Breast epithelium (tissue), 3 donors: ENCODE measurements around the gene CKAP4.

Experiments used
- CTCF ChIP-seq, 3 donors: fragments of 450-650 bp; IDR thresholded peaks; one replicate each; pipeline ENCODE4 v1.5.1; 2016 to 2017; ENCODE audit warnings: antibody characterized with exemption in 3 of 3, mild to moderate bottlenecking in 3 of 3, moderate library complexity in 3 of 3
- POLR2A ChIP-seq: fragments of 450-650 bp; IDR thresholded peaks from one replicate; pipeline ENCODE4 v1.6.1; 2016; ENCODE audit warnings: antibody characterized with exemption, mild to moderate bottlenecking, moderate library complexity

- TF ChIP-seq CTCF (IDR thresholded peaks at IDR 0.05) = no peak
- no peak for TF ChIP-seq POLR2A
Measured at GRCh38 chr12:106234449-106234848, 13.4 kb downstream of the CKAP4 start.
